GM12873 (cell line): Measurements from ENCODE around the gene MYH10.

ENCODE experiments used
- TF ChIP-seq, protein P1 (sequence below): IDR thresholded peaks from 2 replicates; pipeline ENCODE4 v1.5.1; 2012; ENCODE audit warnings: low read depth, mild to moderate bottlenecking, moderate library complexity, low read length, control low read depth; ENCODE audit not compliant: insufficient read depth; ENCODE audit errors: missing control alignments

The MYH10 gene

DNA sequence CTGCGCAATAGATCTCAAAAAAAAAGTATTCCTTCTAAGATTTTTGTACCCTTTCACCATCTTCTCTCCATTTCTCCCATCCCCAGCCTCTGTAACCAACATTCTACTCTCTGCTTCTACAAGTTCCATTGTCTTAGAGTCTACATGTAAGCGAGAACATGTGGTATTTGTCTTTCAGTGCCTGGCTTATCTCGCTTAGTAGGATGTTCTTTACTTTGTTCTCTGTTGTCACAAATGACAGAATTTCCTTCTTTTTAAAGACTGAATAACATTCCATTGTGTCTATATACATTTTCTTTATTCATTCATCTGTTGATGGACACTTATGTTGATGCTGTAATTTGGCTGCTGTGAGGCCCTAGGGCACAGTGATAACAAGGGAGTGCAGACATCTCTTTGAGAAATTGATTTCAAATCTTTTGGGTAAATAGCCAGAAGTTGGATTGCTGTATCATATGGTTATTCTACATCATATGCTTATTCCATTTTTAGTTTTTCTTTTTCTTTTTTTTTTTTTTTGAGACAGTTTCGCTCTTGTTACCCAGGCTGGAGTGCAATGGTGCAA lies 37.7 kb upstream of the MYH10 start:
- TF ChIP-seq, protein P1, sequence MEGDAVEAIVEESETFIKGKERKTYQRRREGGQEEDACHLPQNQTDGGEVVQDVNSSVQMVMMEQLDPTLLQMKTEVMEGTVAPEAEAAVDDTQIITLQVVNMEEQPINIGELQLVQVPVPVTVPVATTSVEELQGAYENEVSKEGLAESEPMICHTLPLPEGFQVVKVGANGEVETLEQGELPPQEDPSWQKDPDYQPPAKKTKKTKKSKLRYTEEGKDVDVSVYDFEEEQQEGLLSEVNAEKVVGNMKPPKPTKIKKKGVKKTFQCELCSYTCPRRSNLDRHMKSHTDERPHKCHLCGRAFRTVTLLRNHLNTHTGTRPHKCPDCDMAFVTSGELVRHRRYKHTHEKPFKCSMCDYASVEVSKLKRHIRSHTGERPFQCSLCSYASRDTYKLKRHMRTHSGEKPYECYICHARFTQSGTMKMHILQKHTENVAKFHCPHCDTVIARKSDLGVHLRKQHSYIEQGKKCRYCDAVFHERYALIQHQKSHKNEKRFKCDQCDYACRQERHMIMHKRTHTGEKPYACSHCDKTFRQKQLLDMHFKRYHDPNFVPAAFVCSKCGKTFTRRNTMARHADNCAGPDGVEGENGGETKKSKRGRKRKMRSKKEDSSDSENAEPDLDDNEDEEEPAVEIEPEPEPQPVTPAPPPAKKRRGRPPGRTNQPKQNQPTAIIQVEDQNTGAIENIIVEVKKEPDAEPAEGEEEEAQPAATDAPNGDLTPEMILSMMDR, result no peak

DNA sequence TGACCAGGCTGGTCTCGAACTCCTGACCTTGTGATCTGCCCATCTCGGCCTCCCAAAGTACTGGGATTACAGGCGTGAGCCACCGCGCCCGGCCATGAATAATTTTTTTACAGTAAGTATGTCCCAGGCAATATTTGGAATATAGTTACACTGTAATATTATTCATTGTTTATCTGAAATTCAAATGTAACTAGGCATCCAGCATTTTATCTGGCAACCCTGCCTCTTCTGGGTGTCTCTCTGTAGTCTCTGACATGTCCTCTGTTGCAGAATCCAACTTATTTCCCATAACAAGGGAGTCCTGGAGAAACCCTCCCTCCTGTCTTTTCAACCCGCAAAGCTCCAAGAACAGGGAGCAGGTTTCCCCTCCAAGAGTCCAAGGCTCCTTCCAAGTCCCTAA lies 36.9 kb upstream of the MYH10 start:
- TF ChIP-seq, protein P1, result no peak

DNA sequence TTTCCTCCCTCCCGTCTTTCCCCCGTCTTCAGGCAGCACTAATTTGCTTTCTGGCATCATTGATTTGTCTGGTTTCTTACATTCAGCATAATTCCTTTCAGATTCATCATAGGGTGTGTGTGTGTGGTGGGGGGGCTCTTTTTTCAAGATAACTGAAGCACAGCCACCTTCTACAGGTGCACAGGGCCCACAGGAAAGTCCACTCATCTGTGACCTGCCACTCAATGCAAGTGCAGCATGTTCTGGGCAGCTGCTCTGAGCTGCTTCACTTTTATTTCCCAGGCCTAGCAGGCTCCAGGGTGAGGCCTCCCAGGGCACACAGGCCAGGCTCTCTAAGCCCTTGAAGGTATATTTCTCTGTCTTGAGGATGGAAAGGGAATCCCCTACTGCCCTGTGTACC lies 35.2 kb upstream of the MYH10 start:
- TF ChIP-seq, protein P1, result no peak

DNA sequence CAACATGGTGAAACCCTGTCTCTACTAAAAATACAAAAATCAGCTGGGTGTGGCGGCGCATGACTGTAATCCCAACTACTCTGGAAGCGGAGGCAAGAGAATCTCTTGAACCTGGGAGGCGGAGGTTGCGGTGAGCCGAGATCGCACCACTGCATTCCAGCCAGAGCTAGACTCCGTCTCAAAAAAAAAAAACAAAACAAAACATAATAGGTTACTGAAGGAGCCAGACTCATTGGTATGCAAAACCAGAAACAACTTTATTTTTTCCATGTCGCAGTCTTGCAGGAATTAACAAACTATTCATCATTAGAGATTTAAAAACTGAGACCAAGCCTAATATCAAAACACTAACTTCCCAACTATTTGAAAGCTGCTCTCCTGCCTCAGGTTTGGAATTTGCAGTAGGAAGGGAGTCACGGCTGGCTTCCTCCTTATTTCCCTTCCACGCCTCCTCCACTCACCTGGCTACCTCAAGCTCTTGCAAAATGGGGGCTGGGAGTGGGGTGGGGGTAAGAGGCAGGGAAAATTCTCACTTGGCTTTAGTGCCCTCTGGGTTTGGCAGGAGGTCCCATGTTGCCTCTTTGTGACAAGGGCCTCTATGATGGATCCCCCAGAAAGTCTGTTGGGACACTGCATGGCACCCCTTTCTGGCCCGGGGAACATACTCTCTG lies 34.1 kb upstream of the MYH10 start:
- TF ChIP-seq, protein P1, result no peak

DNA sequence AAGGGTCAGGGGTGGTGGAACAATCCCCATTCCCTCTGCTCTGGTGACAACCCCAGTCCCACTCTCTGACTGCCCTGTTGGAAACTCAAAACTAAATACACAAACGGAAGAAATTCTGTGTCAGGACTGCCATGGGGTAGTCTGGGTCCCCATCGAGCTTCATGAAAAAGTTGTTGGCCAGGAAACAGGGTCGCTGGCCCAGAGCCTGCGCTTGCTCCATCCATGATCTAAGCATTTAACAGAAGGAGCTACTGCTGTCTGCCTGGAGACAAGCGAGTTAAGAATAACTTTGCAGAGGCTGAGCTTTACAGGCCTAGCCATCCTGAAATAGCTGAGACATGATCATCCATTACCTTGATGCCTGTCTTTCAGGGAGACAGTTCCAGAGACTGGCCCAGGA lies 32.4 kb upstream of the MYH10 start:
- TF ChIP-seq, protein P1, result no peak

DNA sequence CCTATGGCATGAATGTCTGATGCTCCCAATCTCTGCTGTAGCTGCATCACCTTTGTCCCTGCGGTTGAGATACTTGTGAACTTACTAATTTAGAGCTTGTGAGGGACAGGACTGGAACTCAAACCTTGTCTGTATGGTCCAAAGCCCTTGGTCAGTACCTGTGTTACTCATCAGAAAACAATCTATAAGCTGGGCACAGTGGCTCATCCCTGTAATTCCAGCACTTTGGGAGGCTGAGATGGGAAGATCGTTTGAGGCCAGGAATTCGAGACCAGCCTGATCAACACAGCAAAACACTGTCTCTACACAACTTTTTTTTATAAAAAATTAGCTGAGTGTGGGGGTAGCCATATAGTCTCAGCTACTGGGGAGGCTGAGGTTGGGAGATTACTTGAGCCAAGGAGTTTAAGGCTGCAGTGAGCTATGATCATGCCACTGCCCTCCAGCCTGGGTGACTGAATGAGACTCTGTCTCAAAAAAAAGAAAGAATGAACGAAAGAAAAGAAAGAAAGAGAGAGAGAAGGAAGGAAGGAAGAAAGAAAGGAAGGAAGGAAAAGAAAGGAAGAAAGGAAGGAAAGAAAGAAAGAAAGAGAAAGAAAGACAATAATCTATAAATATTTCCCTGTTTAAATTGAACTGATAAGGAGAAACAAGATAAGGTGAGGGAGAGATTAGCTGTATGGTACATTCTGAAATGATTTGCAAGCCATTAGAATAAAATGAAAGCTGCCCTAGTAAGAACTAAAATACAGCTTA lies 31.7 kb upstream of the MYH10 start:
- TF ChIP-seq, protein P1, result no peak

DNA sequence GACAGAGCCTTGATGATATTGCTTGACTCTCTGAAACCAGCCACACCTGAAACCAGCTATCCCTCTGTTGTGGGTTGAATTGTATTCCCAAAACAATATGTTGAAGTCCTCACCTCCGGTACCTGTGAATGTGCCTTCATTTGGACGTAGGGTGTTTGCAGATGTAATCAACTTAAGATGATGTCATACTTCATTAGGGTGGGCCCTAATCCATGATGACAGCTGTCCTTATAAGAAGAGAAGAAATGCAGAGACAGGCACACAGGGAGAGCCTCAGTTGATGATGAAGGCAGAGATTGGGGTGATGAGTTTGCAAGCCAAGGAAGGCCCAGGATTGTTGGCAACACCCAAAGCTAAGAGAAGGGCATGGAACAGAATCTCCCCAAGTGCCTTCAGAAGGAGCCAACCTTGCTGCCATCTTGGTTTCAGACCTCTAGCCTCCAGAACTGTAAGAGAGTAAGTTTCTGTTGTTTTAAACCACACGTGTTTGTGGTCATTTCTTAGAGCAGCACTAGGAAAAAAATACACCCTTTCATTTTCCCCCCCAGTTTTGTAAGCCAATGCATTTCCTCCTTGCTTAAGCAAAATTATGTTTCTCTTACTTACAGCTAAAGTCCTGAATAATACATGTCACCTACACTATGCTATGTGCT lies 29.4 kb upstream of the MYH10 start:
- TF ChIP-seq, protein P1, result no peak
